HepG2 (cell line): ENCODE results near the gene KCNIP4. TPM values are rescaled to one million over a fixed set of nuclear protein-coding genes. Genes with fewer than 3 reads are reported as not detected.

Experiments
- ATAC-seq: fragments of 200-7000 bp; cut with Tn5 transposase; 3 replicates; pipeline ENCODE4 v1.9.1; 2020; ENCODE audit warnings: mild to moderate bottlenecking, moderate library complexity
- BruUV-seq: library from RNA; stranded (reverse); fragments of 400-500 nt; replicated peaks from 2 replicates; lab custom pipeline; 2021; lab: Mats Ljungman, UMichigan
- CTCF ChIA-PET: fragments of 300-600 bp; formaldehyde crosslinking; extraction: SDS; loops from one replicate; lab custom pipeline; 2021; ENCODE audit warnings: low total read pairs, inconsistent platforms, low intra/inter-chr PET ratio; lab: Yijun Ruan, JAX
- POLR2A ChIA-PET: fragments of 350-600 bp; sonication (Branson Sonifier 250); formaldehyde crosslinking; loops from one replicate; lab custom pipeline; 2020; ENCODE audit warnings: antibody characterized with exemption, inconsistent platforms; lab: Yijun Ruan, JAX
- DNase-seq: peaks from one replicate; pipeline ENCODE4 v3.0.0-alpha.2; 2015; ENCODE audit warnings: low spot score
- FAIRE-seq: peaks from 3 replicates; lab custom pipeline; 2011; peaks lifted over from hg19 to GRCh38; lab: Jason Lieb, UNC
- H2AFZ ChIP-seq: one replicate; pipeline ENCODE4 v1.6.1; 2011; ENCODE audit warnings: low read length, inconsistent platforms
- H3K27ac ChIP-seq: fragments of 300-600 bp; 3 replicates; pipeline ENCODE4 v1.8.0; 2011; ENCODE audit warnings: mixed run types, mild to moderate bottlenecking, mixed read lengths, low read length, inconsistent platforms; ENCODE audit not compliant: insufficient read depth; ENCODE audit errors: extremely low read length
- H3K27me3 ChIP-seq, 2 experiments: fragments of 200-600 bp in 1 of 2; 2 replicates in 1 of 2; 3 replicates in 1 of 2; pipeline versions ENCODE4 v1.6.0 to v1.8.0; 2011; ENCODE audit warnings: low read length in 2 of 2, mild to moderate bottlenecking in 2 of 2, moderate library complexity in 2 of 2, inconsistent platforms in 1 of 2; ENCODE audit not compliant: insufficient read depth in 2 of 2, control insufficient read depth in 1 of 2
- H3K36me3 ChIP-seq, 2 experiments: fragments of 200-600 bp in 1 of 2; replicated peaks in 1 of 2; 2 replicates in 1 of 2; 3 replicates in 1 of 2; pipeline versions ENCODE4 v1.5.1 to v1.8.0; 2011; ENCODE audit warnings: low read length in 2 of 2, inconsistent platforms in 1 of 2; ENCODE audit not compliant: insufficient read depth in 2 of 2, control insufficient read depth in 1 of 2
- H3K4me1 ChIP-seq: 2 replicates; pipeline ENCODE4 v1.5.1; 2012; ENCODE audit warnings: low read length, inconsistent platforms; ENCODE audit not compliant: insufficient read depth
- H3K4me2 ChIP-seq: 2 replicates; pipeline ENCODE4 v1.6.0; 2011; ENCODE audit warnings: low read depth, low read length, inconsistent platforms
- H3K4me3 ChIP-seq, 3 experiments: fragments of 200-600 bp in 1 of 3; sonication (generic), shearing (Covaris generic) in 1 of 3; replicated peaks in 1 of 3; 2 replicates each; pipeline ENCODE4 v1.5.1; 2011 to 2016; ENCODE audit warnings: low read length in 3 of 3, inconsistent platforms in 2 of 3, low read depth in 2 of 3, mild to moderate bottlenecking in 2 of 3, control low read depth in 1 of 3, mixed read lengths in 1 of 3; ENCODE audit not compliant: insufficient read depth in 1 of 3
- H3K79me2 ChIP-seq: one replicate; pipeline ENCODE4 v1.6.1; 2011; ENCODE audit warnings: low read length, inconsistent platforms; ENCODE audit not compliant: insufficient read depth
- H3K9ac ChIP-seq: 2 replicates; pipeline ENCODE4 v1.6.0; 2011; ENCODE audit warnings: mild to moderate bottlenecking, low read depth, low read length, inconsistent platforms; ENCODE audit not compliant: insufficient read depth
- H3K9me3 ChIP-seq: 2 replicates; pipeline ENCODE4 v1.5.1; 2012; ENCODE audit warnings: mild to moderate bottlenecking, low read length
- H4K20me1 ChIP-seq: 2 replicates; pipeline ENCODE4 v1.6.0; 2011; ENCODE audit warnings: inconsistent platforms, mild to moderate bottlenecking, low read length, moderate library complexity; ENCODE audit not compliant: insufficient read depth
- ARID3A ChIP-seq: IDR thresholded peaks from 2 replicates; pipeline ENCODE4 v1.6.1; 2012; ENCODE audit warnings: low read depth, low read length, improper control_type of control experiment
- BATF2 ChIP-seq: sonication (generic); formaldehyde crosslinking; IDR thresholded peaks from 2 replicates; pipeline ENCODE4 v1.8.0; 2022; ENCODE audit warnings: mild to moderate bottlenecking, missing genetic modification reagents, moderate library complexity
- HCFC1 ChIP-seq: fragments of 150-350 bp; IDR thresholded peaks from 2 replicates; pipeline ENCODE4 v1.6.1; 2014; ENCODE audit warnings: low read depth, low read length
- KAT2B ChIP-seq: fragments of 150-350 bp; IDR thresholded peaks from 2 replicates; pipeline ENCODE4 v1.6.1; 2014; ENCODE audit warnings: low read depth, low read length, borderline replicate concordance
- MAFF ChIP-seq: IDR thresholded peaks from 2 replicates; pipeline ENCODE4 v1.6.1; 2011; ENCODE audit warnings: low read depth, low read length, improper control_type of control experiment
- MAFK ChIP-seq, 2 experiments: IDR thresholded peaks in 1 of 2; conservative IDR thresholded peaks in 1 of 2; 2 replicates each; pipeline ENCODE4 v1.6.1; 2011; ENCODE audit warnings: improper control_type of control experiment in 2 of 2, low read length in 2 of 2
- ZFP36 ChIP-seq: fragments of 150-350 bp; IDR thresholded peaks from 2 replicates; pipeline ENCODE4 v1.6.1; 2018; ENCODE audit warnings: borderline replicate concordance, low read length, low read depth; ENCODE audit not compliant: partially characterized antibody
- ZKSCAN5 ChIP-seq: sonication (generic); formaldehyde crosslinking; IDR thresholded peaks from 2 replicates; pipeline ENCODE4 v1.5.1; 2020; ENCODE audit warnings: mild to moderate bottlenecking, missing genetic modification reagents
- ZNF557 ChIP-seq: sonication (generic); formaldehyde crosslinking; IDR thresholded peaks from 2 replicates; pipeline ENCODE4 v1.4.0; 2020; ENCODE audit warnings: missing genetic modification reagents
- ZNF7 ChIP-seq: IDR thresholded peaks from 2 replicates; pipeline ENCODE4 v1.6.1; 2016; ENCODE audit warnings: missing biosample characterization, missing genetic modification reagents
- ZNF75D ChIP-seq: sonication (generic); formaldehyde crosslinking; IDR thresholded peaks from 2 replicates; pipeline ENCODE4 v1.8.1; 2023; ENCODE audit warnings: missing genetic modification reagents, mild to moderate bottlenecking, borderline replicate concordance
- ZSCAN20 ChIP-seq: sonication (generic); formaldehyde crosslinking; IDR thresholded peaks from 2 replicates; pipeline ENCODE4 v1.4.0; 2020; ENCODE audit warnings: missing genetic modification reagents, mild to moderate bottlenecking, borderline replicate concordance
- WGBS: methylation state at CpG from one replicate; pipeline ENCODE4 v1.1.6; 2017; ENCODE audit warnings: low lambda C conversion rate; 5-methylcytosine and 5-hydroxymethylcytosine counted together
- in situ Hi-C: cut with HindIII; loops from 2 replicates; pipeline ENCODE4 v1.10.0; 2017; ENCODE audit warnings: low pct_unique_long_range_greater_than_20kb; ENCODE audit not compliant: extremely low pct_ligation_motif_present
- intact Hi-C: fragments of 100-400 bp; cut with micrococcal nuclease; formaldehyde crosslinking; loops from one replicate; pipeline ENCODE4 v1.10.0; 2022; ENCODE audit not compliant: unreplicated experiment
- polyA plus RNA-seq, 8 experiments: library from polyadenylated mRNA; depleted of rRNA in 3 of 8; stranded (reverse) in 7 of 8; unstranded in 1 of 8; fragments of >200 nt; fragmentation: Illumina TruSeq in 4 of 8; extraction: Trizol in 4 of 8; gene quantifications; 2 replicates each; pipeline versions ENCODE4 v1.2.1 to v1.2.3, GENCODE V29; 2011 to 2016; ENCODE audit warnings: low read depth in 4 of 8, missing spikeins in 1 of 8, mixed read lengths in 1 of 8; ENCODE audit not compliant: insufficient read depth in 1 of 8
- total RNA-seq, 5 experiments: library from RNA; depleted of rRNA; stranded (reverse); fragments of >200 nt; fragmentation: Illumina TruSeq; extraction: Trizol; gene quantifications; 2 replicates each; pipeline ENCODE4 v1.2.3, GENCODE V29; 2016; ENCODE audit warnings: low read depth in 1 of 5

The KCNIP4 gene
- total and polyA plus RNA-seq, 2 of the 13 experiments (the other 11 are each of a cell fraction or from before 2014, with no cell fraction given), result 0.09 TPM; not detected in 1

GRCh38 chr4:20696815-20697214 is 1251.8 kb downstream of the KCNIP4 start:
- DNase-seq (no peak), FAIRE-seq (no peak), ATAC-seq (no peak)
- peaks cover 19% of the 10 kb centered on the region for H3K4me1 ChIP-seq
- POLR2A ChIA-PET, result no interaction called here
- H3K4me2 ChIP-seq, result no peak overlapping the region
- BruUV-seq, result no TSS peak
- H3K36me3 ChIP-seq, result no peaks in the 10 kb centered on the region
- intact Hi-C loops (no loop called here), in situ Hi-C loops (loop anchor here (25.0 kb wide), 1 partner anchor 385 kb away; no protein-coding TSS in a partner anchor)
- H3K4me3 ChIP-seq, result no peak overlapping the region
- 13% methylated on average over 1 of the region's 1 CpG for WGBS
- H4K20me1 ChIP-seq, result no peaks in the 10 kb centered on the region
- H3K27ac ChIP-seq, result no peak overlapping the region
- CTCF ChIA-PET, result no interaction called here
- no peaks in the 10 kb centered on the region for H3K79me2 ChIP-seq
- no peak overlapping the region for H3K9ac ChIP-seq
- H2AFZ ChIP-seq, result no peak overlapping the region
- no peaks in the 10 kb centered on the region for H3K27me3 ChIP-seq
- TF ChIP-seq MAFF, result peak; percentile 37; the same call in 1 of the 2 replicates
- no peak for TF ChIP-seq ZNF75D
- peak; percentile 56 to 73; a peak in 3 of 4 replicates for TF ChIP-seq MAFK (conservative IDR thresholded peaks at IDR 0.05 in 1 of 2, IDR thresholded peaks at IDR 0.05 in 1 of 2; ENCODE audit: low read length in 2 of 2)
- no peaks in the 10 kb centered on the region for H3K9me3 ChIP-seq

GRCh38 chr4:20687864-20688263 is 1260.7 kb downstream of the KCNIP4 start:
- ChIA-PET POLR2A (no interaction called here), CTCF (interaction anchor here (0.6 kb wide), 1 partner anchor 379 kb away, joined by 4 read pairs; no protein-coding TSS in a partner anchor)
- BruUV-seq, result no TSS peak
- Histone ChIP-seq H3K4me2 (no peak overlapping the region), H4K20me1 (no peaks in the 10 kb centered on the region), H3K36me3 (no peaks in the 10 kb centered on the region), H3K27me3 (no peaks in the 10 kb centered on the region), H2AFZ (no peak overlapping the region), H3K4me1 (no peaks in the 10 kb centered on the region), H3K79me2 (no peaks in the 10 kb centered on the region), H3K9ac (no peak overlapping the region), H3K4me3 (no peak overlapping the region), H3K9me3 (no peaks in the 10 kb centered on the region), H3K27ac (no peak overlapping the region)
- FAIRE-seq, result no peak
- intact Hi-C loops (loop anchor here (10.0 kb wide), 1 partner anchor 143 kb away; no protein-coding TSS in a partner anchor), in situ Hi-C loops (loop anchor here (5.0 to 25.0 kb wide), 3 partner anchors 266 to 2003 kb away; no protein-coding TSS in a partner anchor)
- 0% methylated on average over 3 of the region's 3 CpGs for WGBS
- no peak for ATAC-seq
- DNase-seq, result no peak
- TF ChIP-seq ARID3A (no peak), HCFC1 (no peak), ZSCAN20 (CRISPR knock-in tag) (no peak), ZKSCAN5 (no peak), BATF2 (CRISPR knock-in tag) (no peak), KAT2B (no peak), ZNF7 (no peak), ZNF557 (CRISPR knock-in tag) (no peak), ZFP36 (no peak)
